MCF 10A (cell line): ENCODE results near the gene SLC7A1. TPM values are rescaled to one million over a fixed set of nuclear protein-coding genes. Genes with fewer than 3 reads are reported as not detected.
A peak's percentile ranks its signal among the peaks of the same experiment; 100 is the strongest.

Experiments
- BruUV-seq: library from RNA; stranded (reverse); fragments of 400-500 nt; replicated peaks from 2 replicates; lab custom pipeline; 2021; lab: Mats Ljungman, UMichigan
- CTCF ChIA-PET: fragments of 300-600 bp; sonication (Branson Sonifier 250); formaldehyde crosslinking; extraction: SDS; loops from one replicate; lab custom pipeline; 2021; ENCODE audit warnings: antibody characterized with exemption, inconsistent platforms; lab: Yijun Ruan, JAX
- POLR2A ChIA-PET: fragments of 300-600, 350-650 bp; sonication (Branson Sonifier 250); formaldehyde crosslinking; extraction: SDS; loops from one replicate; lab custom pipeline; 2020; ENCODE audit warnings: antibody characterized with exemption, inconsistent platforms; lab: Yijun Ruan, JAX
- DNase-seq: peaks from one replicate; pipeline ENCODE4 v3.0.0-alpha.2; 2018; ENCODE audit not compliant: unreplicated experiment
- H3K27ac Mint-ChIP-seq: one replicate; pipeline ENCODE4 v1.8.0; 2022; ENCODE audit warnings: mild to moderate bottlenecking, low read depth, mixed read lengths; ENCODE audit not compliant: unreplicated experiment
- H3K27me3 Mint-ChIP-seq: one replicate; pipeline ENCODE4 v1.8.0; 2022; ENCODE audit warnings: mixed read lengths; ENCODE audit not compliant: insufficient read depth, unreplicated experiment
- H3K36me3 Mint-ChIP-seq: one replicate; pipeline ENCODE4 v1.8.0; 2022; ENCODE audit warnings: mild to moderate bottlenecking, moderate library complexity, mixed read lengths; ENCODE audit not compliant: insufficient read depth, unreplicated experiment
- H3K4me1 Mint-ChIP-seq: one replicate; pipeline ENCODE4 v1.8.0; 2022; ENCODE audit warnings: mixed read lengths; ENCODE audit not compliant: insufficient read depth, unreplicated experiment
- H3K4me3 Mint-ChIP-seq: one replicate; pipeline ENCODE4 v1.8.0; 2022; ENCODE audit warnings: mild to moderate bottlenecking, moderate library complexity, mixed read lengths; ENCODE audit not compliant: unreplicated experiment
- H3K9me3 Mint-ChIP-seq: one replicate; pipeline ENCODE4 v1.8.0; 2022; ENCODE audit warnings: mixed read lengths; ENCODE audit not compliant: unreplicated experiment
- intact Hi-C: fragments of 100-400 bp; cut with micrococcal nuclease; formaldehyde crosslinking; loops from 2 replicates; pipeline ENCODE4 v1.14.1; 2022
- total RNA-seq: library from RNA; stranded (reverse); gene quantifications from 2 replicates; pipeline ENCODE4 v1.2.3, GENCODE V29; 2022
- TF ChIP-seq, protein P1 (sequence below): fragments of 200-600 bp; IDR thresholded peaks from one replicate; pipeline ENCODE4 v1.8.0; 2022; ENCODE audit warnings: antibody characterized with exemption, mild to moderate bottlenecking; ENCODE audit not compliant: unreplicated experiment

The SLC7A1 gene
- total RNA-seq, 1 experiment from 2014 or later = 194 TPM

- ChIA-PET POLR2A (interaction anchor here (0.6 to 3.6 kb wide), 6 partner anchors 10 to 89 kb away, joined by 3 to 54 read pairs (median 6); no protein-coding TSS in a partner anchor), CTCF (interaction anchor here (1.7 to 2.5 kb wide), 3 partner anchors 30 to 89 kb away, joined by 8 to 10 read pairs (median 9); no protein-coding TSS in a partner anchor)
- no peaks in the 10 kb centered on the region for H3K27me3 Mint-ChIP-seq
- TF ChIP-seq, protein P1, sequence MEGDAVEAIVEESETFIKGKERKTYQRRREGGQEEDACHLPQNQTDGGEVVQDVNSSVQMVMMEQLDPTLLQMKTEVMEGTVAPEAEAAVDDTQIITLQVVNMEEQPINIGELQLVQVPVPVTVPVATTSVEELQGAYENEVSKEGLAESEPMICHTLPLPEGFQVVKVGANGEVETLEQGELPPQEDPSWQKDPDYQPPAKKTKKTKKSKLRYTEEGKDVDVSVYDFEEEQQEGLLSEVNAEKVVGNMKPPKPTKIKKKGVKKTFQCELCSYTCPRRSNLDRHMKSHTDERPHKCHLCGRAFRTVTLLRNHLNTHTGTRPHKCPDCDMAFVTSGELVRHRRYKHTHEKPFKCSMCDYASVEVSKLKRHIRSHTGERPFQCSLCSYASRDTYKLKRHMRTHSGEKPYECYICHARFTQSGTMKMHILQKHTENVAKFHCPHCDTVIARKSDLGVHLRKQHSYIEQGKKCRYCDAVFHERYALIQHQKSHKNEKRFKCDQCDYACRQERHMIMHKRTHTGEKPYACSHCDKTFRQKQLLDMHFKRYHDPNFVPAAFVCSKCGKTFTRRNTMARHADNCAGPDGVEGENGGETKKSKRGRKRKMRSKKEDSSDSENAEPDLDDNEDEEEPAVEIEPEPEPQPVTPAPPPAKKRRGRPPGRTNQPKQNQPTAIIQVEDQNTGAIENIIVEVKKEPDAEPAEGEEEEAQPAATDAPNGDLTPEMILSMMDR = no peak
- H3K9me3 Mint-ChIP-seq = no peaks in the 10 kb centered on the region
- intact Hi-C loops = loop anchor here (5.0 to 10.0 kb wide), 2 partner anchors 80 to 108 kb away; no protein-coding TSS in a partner anchor
- no peak for DNase-seq
- H3K27ac Mint-ChIP-seq = no peak overlapping the region
- peaks cover 19% of the 10 kb centered on the region for H3K4me1 Mint-ChIP-seq
- H3K36me3 Mint-ChIP-seq = no peaks in the 10 kb centered on the region
- H3K4me3 Mint-ChIP-seq = no peak overlapping the region
- no TSS peak for BruUV-seq
These were observed 1.8 kb upstream of the SLC7A1 start for GRCh38 chr13:29597246-29597645.

DNA sequence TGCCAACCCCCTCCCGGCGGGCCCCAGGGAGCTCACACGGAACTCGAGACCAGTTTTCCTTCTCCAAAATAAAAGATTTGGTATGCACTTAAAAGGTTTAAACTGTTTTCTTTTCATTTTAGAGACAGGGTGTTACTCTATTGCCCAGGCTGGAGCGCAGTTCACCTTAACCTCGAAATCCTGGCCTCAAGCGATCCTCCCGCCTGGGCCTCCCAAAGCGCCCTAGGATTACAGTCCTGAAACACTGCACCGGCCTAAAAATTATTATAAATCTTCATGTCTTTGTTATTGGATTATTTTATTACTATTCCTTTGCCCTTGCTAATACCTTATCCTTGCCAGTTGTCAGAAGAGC lies 553 bp upstream of the SLC7A1 start:
- Mint-ChIP-seq H3K4me3 (peak overlapping the region; percentile 86), H3K27me3 (no peaks in the 10 kb centered on the region), H3K4me1 (peaks cover 31% of the 10 kb centered on the region), H3K27ac (no peak overlapping the region), H3K36me3 (peaks cover 7% of the 10 kb centered on the region), H3K9me3 (no peaks in the 10 kb centered on the region)
- CTCF ChIA-PET = interaction anchor here (0.7 to 2.5 kb wide), 4 partner anchors 29 to 88 kb away, joined by 3 to 10 read pairs (median 8); no protein-coding TSS in a partner anchor
- TF ChIP-seq, protein P1 = no peak
- DNase-seq = no peak
- intact Hi-C loops = loop anchor here (5.0 to 10.0 kb wide), 2 partner anchors 81 to 109 kb away; no protein-coding TSS in a partner anchor
- no TSS peak for BruUV-seq
- POLR2A ChIA-PET = interaction anchor here (0.5 to 3.6 kb wide), 14 partner anchors 10 to 251 kb away, joined by 3 to 54 read pairs (median 4); no protein-coding TSS in a partner anchor

GRCh38 chr13:29594710-29595379 lies 643 bp downstream of the SLC7A1 start:
- H3K9me3 Mint-ChIP-seq = no peaks in the 10 kb centered on the region
- H3K27me3 Mint-ChIP-seq = no peaks in the 10 kb centered on the region
- TF ChIP-seq, protein P1 = no peak
- peaks cover 38% of the 10 kb centered on the region for H3K4me1 Mint-ChIP-seq
- ChIA-PET POLR2A (interaction anchor here (0.6 to 3.6 kb wide), 12 partner anchors 8 to 955 kb away, joined by 3 to 54 read pairs (median 4); no protein-coding TSS in a partner anchor), CTCF (interaction anchor here (0.6 to 2.5 kb wide), 3 partner anchors 30 to 112 kb away, joined by 3 to 10 read pairs (median 9); no protein-coding TSS in a partner anchor)
- H3K27ac Mint-ChIP-seq = peak overlapping the region; percentile 94
- DNase-seq = peak; percentile 57
- BruUV-seq = TSS peak; percentile 70
- intact Hi-C loops = loop anchor here (5.0 to 10.0 kb wide), 2 partner anchors 82 to 110 kb away; no protein-coding TSS in a partner anchor
- peaks cover 7% of the 10 kb centered on the region for H3K36me3 Mint-ChIP-seq
- H3K4me3 Mint-ChIP-seq = peak overlapping the region; percentile 86

DNA sequence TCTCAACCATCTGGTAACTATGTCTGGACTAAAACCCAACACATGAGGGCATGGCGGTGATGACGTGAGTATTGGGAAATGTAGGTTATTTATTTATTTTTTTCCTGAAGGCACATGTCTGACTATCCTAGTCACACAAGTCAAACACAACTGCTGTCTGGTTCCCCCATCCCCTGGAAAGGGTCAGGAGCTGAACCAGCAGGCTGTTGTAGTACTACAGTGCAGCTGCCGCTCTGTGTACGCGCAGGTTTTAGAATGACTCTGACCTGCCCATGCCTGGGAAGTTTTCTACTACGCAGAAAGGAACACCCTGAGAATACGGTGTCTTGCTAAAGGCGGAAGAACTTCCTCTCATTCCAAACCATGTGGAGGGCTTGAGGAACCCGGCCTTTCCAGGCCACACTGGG lies 1.2 kb downstream of the SLC7A1 start:
- H3K4me3 Mint-ChIP-seq = peak overlapping the region; percentile 86
- CTCF ChIA-PET = interaction anchor here (0.6 kb wide), 1 partner anchor 112 kb away, joined by 3 read pairs; no protein-coding TSS in a partner anchor
- POLR2A ChIA-PET = interaction anchor here (0.5 to 3.6 kb wide), 10 partner anchors 11 to 956 kb away, joined by 3 to 54 read pairs (median 3); no protein-coding TSS in a partner anchor
- TF ChIP-seq, protein P1 = no peak
- intact Hi-C loops = loop anchor here (10.0 kb wide), 1 partner anchor 110 kb away; no protein-coding TSS in a partner anchor
- no peaks in the 10 kb centered on the region for H3K9me3 Mint-ChIP-seq
- peaks cover 43% of the 10 kb centered on the region for H3K4me1 Mint-ChIP-seq
- H3K27ac Mint-ChIP-seq = peak overlapping the region; percentile 94
- no TSS peak for BruUV-seq
- peak; percentile 76 for DNase-seq
- H3K27me3 Mint-ChIP-seq = no peaks in the 10 kb centered on the region
- H3K36me3 Mint-ChIP-seq = peaks cover 7% of the 10 kb centered on the region
